GM12874 (cell line): ENCODE data around the gene LDB2.

Experiments used
- CTCF ChIP-seq: IDR thresholded peaks from 2 replicates; pipeline ENCODE4 v1.5.1; 2011; ENCODE audit warnings: low read depth, mild to moderate bottlenecking, control low read depth, low read length, moderate library complexity; ENCODE audit not compliant: insufficient read depth

The LDB2 gene

GRCh38 chr4:16658183-16658582 is 240.3 kb downstream of the LDB2 start:
- TF ChIP-seq CTCF: no peak

- no peak for TF ChIP-seq CTCF
These were observed 243.3 kb downstream of the LDB2 start for GRCh38 chr4:16655111-16655510.

- TF ChIP-seq CTCF: no peak
These were observed 245.6 kb downstream of the LDB2 start for GRCh38 chr4:16652732-16653305.

GRCh38 chr4:16646459-16646858 is 252.0 kb downstream of the LDB2 start:
- TF ChIP-seq CTCF: no peak

- TF ChIP-seq CTCF: no peak
These were observed 254.6 kb downstream of the LDB2 start for GRCh38 chr4:16643893-16644292.

GRCh38 chr4:16642897-16643296 is 255.5 kb downstream of the LDB2 start:
- TF ChIP-seq CTCF: no peak

- TF ChIP-seq CTCF: no peak
These were observed 256.5 kb downstream of the LDB2 start for GRCh38 chr4:16641971-16642370.
